NCI-H526 treated with DMSO at 0.1 percent for 48 hours (cell line): ENCODE data around the gene GNG7.
"Not testable (repeated sequence)": the region's sequence is repeated elsewhere in the genome, so short reads cannot be mapped to it uniquely, and the experiment has no call there.

Experiments used
- DNase-seq: peaks from one replicate; lab custom pipeline; 2025; lab: John Stamatoyannopoulos, UW

The GNG7 gene

GRCh38 chr19:2619076-2619475, 83.4 kb downstream of the GNG7 start:
- DNase-seq, result no peak

GRCh38 chr19:2618611-2619010, 83.9 kb downstream of the GNG7 start:
- no peak for DNase-seq

- no peak for DNase-seq
Measured at GRCh38 chr19:2617393-2618165, 84.9 kb downstream of the GNG7 start.

GRCh38 chr19:2616741-2617392, 85.6 kb downstream of the GNG7 start:
- DNase-seq, result no peak

- DNase-seq, result no peak
Measured at GRCh38 chr19:2615782-2616181, 86.7 kb downstream of the GNG7 start.

- DNase-seq, result no peak
Measured at GRCh38 chr19:2613507-2614295, 88.8 kb downstream of the GNG7 start.

GRCh38 chr19:2612619-2613249, 89.8 kb downstream of the GNG7 start:
- DNase-seq, result no peak

- no peak for DNase-seq
Measured at GRCh38 chr19:2611483-2612464, 90.7 kb downstream of the GNG7 start.

- peak; percentile 15 for DNase-seq
Measured at GRCh38 chr19:2610637-2611482, 91.6 kb downstream of the GNG7 start.

GRCh38 chr19:2609389-2610116, 92.9 kb downstream of the GNG7 start:
- no peak for DNase-seq

GRCh38 chr19:2609034-2609388, 93.5 kb downstream of the GNG7 start:
- not testable (repeated sequence) for DNase-seq

GRCh38 chr19:2608602-2608922, 93.9 kb downstream of the GNG7 start:
- DNase-seq, result no peak

- DNase-seq, result no peak
Measured at GRCh38 chr19:2607712-2608601, 94.5 kb downstream of the GNG7 start.

GRCh38 chr19:2606774-2607173, 95.7 kb downstream of the GNG7 start:
- DNase-seq, result not testable (repeated sequence)

- not testable (repeated sequence) for DNase-seq
Measured at GRCh38 chr19:2605889-2606288, 96.6 kb downstream of the GNG7 start.

- no peak for DNase-seq
Measured at GRCh38 chr19:2604747-2605329, 97.7 kb downstream of the GNG7 start.

- no peak for DNase-seq
Measured at GRCh38 chr19:2603334-2603733, 99.2 kb downstream of the GNG7 start.
